Kidney epithelial cell (primary cell): Measurements from ENCODE around the gene ATL2. TPM values are rescaled to one million over a fixed set of nuclear protein-coding genes. Genes with fewer than 3 reads are reported as not detected.

Experiments used
- DNase-seq: peaks from one replicate; pipeline ENCODE4 v3.0.0-alpha.2; 2010; ENCODE audit warnings: low read depth
- H3K27me3 ChIP-seq: 2 replicates; pipeline ENCODE4 v1.6.0; 2011; ENCODE audit warnings: low read length; ENCODE audit not compliant: control insufficient read depth, insufficient read depth
- H3K36me3 ChIP-seq: 2 replicates; pipeline ENCODE4 v1.5.1; 2011; ENCODE audit warnings: low read length; ENCODE audit not compliant: control insufficient read depth, insufficient read depth
- H3K4me3 ChIP-seq: 2 replicates; pipeline ENCODE4 v1.5.1; 2011; ENCODE audit warnings: low read depth, mild to moderate bottlenecking, control low read depth, low read length
- total RNA-seq: library from RNA; depleted of rRNA; stranded (reverse); fragments of >200 nt; gene quantifications from 2 replicates; pipeline ENCODE4 v1.2.3, GENCODE V29; 2015
- TF ChIP-seq, protein P1 (sequence below): IDR thresholded peaks from 2 replicates; pipeline ENCODE4 v1.5.1; 2011; ENCODE audit warnings: mild to moderate bottlenecking, moderate library complexity, low read length, control low read depth, inconsistent platforms; ENCODE audit not compliant: insufficient read depth, poor library complexity, severe bottlenecking

The ATL2 gene
- total RNA-seq, 1 donor from 2014 or later: 65.8 TPM

DNA sequence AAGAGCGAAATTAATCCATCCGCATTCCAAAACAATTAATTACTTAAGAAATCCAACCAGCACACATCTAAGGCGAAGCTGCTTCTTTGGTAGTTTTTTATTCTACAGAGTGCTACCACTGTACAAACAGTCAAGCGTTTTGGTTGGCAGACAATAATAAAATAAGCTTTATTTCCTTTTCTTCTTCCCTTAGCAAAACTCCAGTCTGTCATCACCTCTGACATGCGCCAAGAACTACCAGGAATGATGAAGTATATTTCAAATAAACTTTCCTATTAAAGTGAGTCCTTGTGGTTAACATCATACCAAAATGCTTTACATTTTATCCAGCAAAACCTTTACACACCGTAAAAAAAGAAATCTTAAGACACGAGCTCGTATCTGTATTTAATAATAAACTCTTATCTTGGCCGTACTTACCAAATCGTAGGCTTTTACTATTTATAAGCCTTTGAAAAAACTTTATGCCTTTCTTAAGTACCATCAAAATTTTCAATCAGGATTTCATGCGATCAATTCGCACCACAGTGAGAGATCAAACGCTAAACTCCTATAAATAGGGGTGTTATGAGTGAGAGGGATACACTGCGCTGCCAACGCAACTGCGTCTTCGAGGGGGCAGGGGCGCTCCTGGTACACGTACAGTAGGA, 1.3 kb downstream of the ATL2 start:
- no peak for DNase-seq

DNA sequence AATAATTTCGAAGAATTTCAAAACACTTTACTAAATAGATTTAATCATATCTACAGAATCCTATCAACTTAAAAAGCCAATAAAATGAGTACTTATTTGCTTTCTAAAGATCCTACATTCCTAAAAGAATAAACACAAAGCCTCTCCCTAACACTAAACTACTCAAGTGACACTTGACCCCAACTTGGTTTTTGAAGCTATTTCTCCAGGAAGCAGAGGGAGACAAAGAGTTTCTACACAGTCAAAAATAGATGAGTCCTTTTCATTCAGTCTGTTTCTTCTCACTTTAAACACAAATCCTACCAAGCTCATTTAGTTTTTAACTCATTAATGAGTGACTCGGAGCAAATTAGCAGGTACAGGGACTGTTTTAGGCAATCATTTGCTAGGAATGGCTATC, 2.1 kb downstream of the ATL2 start:
- TF ChIP-seq, protein P1, sequence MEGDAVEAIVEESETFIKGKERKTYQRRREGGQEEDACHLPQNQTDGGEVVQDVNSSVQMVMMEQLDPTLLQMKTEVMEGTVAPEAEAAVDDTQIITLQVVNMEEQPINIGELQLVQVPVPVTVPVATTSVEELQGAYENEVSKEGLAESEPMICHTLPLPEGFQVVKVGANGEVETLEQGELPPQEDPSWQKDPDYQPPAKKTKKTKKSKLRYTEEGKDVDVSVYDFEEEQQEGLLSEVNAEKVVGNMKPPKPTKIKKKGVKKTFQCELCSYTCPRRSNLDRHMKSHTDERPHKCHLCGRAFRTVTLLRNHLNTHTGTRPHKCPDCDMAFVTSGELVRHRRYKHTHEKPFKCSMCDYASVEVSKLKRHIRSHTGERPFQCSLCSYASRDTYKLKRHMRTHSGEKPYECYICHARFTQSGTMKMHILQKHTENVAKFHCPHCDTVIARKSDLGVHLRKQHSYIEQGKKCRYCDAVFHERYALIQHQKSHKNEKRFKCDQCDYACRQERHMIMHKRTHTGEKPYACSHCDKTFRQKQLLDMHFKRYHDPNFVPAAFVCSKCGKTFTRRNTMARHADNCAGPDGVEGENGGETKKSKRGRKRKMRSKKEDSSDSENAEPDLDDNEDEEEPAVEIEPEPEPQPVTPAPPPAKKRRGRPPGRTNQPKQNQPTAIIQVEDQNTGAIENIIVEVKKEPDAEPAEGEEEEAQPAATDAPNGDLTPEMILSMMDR: peak; percentile 1
- no peaks in the 10 kb centered on the region for H3K27me3 ChIP-seq
- H3K36me3 ChIP-seq: no peaks in the 10 kb centered on the region
- H3K4me3 ChIP-seq: peak overlapping the region; percentile 22
- no peak for DNase-seq

More for the DNA sequence above, 1.3 kb downstream of the ATL2 start:
- Histone ChIP-seq H3K36me3 (no peaks in the 10 kb centered on the region), H3K4me3 (peak overlapping the region; percentile 92), H3K27me3 (no peaks in the 10 kb centered on the region)
- TF ChIP-seq, protein P1: no peak

DNA sequence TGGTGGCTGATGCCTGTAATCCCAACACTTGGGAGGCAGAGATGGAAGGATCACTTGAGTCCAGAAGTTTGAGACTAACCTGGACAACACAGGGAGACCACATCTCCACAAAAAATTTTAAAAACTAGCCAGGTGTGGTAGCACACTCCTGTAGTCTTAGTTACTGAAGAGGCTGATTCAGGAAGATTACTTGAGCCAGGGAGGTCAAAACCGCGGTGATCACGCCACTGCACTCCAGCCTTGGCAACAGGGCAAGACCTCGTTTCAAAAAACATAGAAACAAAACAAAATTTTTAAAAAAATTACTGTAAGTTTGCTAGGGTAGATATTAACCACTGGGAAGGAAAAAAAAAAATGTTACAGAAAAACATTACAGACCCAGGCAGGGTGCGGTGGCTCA, 5.8 kb downstream of the ATL2 start:
- DNase-seq: no peak
- Histone ChIP-seq H3K4me3 (no peak overlapping the region), H3K36me3 (no peaks in the 10 kb centered on the region), H3K27me3 (no peaks in the 10 kb centered on the region)
- TF ChIP-seq, protein P1: no peak

DNA sequence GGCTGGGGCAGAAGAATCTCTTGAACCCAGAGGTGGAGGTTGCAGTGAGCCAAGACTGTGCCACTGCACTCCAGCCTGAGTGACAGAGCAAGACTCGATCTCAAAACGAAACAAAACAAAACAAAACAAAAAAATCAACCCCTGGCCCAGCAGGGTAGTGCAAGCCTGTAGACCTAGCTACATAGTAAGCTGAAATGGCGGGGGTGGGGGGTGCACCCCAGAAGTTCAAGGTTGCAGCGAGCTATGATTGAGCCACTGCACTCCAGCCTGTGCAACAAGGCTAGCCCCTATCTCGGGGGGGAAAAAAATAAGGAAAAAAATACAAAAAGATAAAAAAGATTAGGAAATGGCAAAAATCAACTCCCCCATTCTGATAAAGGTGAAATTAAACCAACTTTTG, 6.4 kb downstream of the ATL2 start:
- DNase-seq: no peak
- TF ChIP-seq, protein P1: no peak
- H3K4me3 ChIP-seq: no peak overlapping the region
- H3K27me3 ChIP-seq: no peaks in the 10 kb centered on the region
- H3K36me3 ChIP-seq: no peaks in the 10 kb centered on the region

DNA sequence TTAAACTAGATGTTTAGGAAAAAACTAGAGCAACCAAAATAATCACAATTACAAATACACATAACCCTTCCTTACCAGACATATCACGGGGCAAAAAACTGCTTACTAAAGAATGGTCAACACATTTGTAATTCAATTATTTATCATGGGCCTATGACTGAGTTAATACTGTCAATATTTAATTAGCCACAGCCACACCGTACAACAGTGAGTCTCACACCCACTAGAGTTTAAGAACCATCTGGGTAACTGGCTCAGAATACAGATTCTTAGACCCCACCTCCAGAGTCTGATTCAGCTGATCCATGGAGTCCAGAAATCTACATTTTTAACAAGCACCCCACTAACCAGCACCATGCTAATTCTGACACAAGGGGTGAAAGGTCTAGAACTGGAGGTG, 14.8 kb downstream of the ATL2 start:
- no peaks in the 10 kb centered on the region for H3K36me3 ChIP-seq
- DNase-seq: no peak
- no peak overlapping the region for H3K4me3 ChIP-seq
- no peaks in the 10 kb centered on the region for H3K27me3 ChIP-seq
- TF ChIP-seq, protein P1: no peak

DNA sequence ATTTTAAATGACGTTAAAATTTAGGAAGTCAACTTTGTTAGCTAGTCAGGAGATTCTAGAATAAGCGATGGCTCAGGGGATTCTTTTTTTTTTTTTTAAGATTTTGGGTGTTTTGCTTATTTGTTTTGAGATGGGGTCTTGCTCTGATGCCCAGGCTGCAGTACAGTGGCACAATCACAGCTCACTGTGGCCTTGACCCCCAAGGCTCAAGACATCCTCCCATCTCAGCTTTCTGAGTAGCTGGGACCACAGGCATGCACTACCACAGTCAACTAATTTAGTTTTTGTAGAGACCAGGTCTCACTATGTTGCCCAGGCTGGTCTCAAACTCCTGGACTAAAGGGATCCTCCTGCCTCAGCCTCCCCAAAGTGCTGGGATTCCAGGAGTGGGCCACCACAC, 16.9 kb downstream of the ATL2 start:
- H3K36me3 ChIP-seq: no peaks in the 10 kb centered on the region
- no peak overlapping the region for H3K4me3 ChIP-seq
- TF ChIP-seq, protein P1: no peak
- no peak for DNase-seq
- no peaks in the 10 kb centered on the region for H3K27me3 ChIP-seq
